GM18951 (cell line): Measurements from ENCODE around the gene MTCL1.

Source experiments
- POLR2A ChIP-seq: IDR thresholded peaks from 4 replicates; pipeline ENCODE4 v1.6.1; 2011; ENCODE audit warnings: mild to moderate bottlenecking; ENCODE audit not compliant: insufficient read length, insufficient read depth; ENCODE audit errors: extremely low read depth
- in situ Hi-C: fragments of 300-500 bp; cut with MboI; formaldehyde crosslinking; loops from one replicate; pipeline ENCODE4 v1.12.0; 2022; ENCODE audit warnings: low sequenced_read_pairs, mixed read lengths, inconsistent platforms; ENCODE audit not compliant: unreplicated experiment

The MTCL1 gene

DNA sequence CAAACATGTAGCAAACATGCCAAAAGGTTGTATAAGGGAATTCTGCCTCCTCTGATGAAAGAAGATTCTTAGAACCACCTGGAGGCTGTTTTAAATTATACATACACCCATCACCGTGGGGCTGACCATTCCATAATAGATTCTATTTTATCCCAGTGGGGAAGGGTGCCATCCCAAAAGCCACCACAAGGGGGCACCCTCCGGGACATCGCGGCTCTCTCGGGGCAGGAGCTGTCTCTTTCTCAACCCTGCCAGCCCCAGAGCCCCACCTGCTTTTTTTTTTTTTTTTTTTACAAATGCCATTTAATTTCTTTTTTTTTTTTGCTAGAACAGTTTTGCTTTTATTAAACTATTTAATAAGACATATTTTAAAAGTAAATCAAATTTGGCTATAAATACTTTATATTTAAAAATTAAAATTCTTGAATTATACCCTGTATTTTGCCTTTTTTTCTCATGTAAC is 8.6 kb upstream of the MTCL1 start:
- in situ Hi-C loops: no loop called here

DNA sequence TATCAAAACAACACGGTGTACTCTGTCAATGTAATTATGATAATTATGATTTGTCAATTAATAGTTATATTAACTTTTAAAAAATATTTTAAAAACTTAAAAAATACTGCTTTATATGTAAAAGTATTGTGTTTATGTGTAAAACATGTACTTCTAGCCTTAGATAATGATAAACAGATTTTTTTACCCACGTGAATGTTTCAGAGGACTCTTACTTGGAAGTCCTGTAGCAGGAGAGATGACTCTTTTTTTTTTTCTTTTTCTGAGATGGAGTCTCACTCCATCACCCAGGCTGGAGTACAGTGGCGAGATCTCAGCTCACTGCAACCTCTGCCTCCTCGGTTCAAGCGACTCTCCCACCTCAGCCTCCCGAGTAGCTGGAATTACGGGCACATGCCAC is 6.2 kb upstream of the MTCL1 start:
- in situ Hi-C loops: no loop called here
- no peak for TF ChIP-seq POLR2A

More for the DNA sequence above, 8.6 kb upstream of the MTCL1 start:
- no peak for TF ChIP-seq POLR2A

DNA sequence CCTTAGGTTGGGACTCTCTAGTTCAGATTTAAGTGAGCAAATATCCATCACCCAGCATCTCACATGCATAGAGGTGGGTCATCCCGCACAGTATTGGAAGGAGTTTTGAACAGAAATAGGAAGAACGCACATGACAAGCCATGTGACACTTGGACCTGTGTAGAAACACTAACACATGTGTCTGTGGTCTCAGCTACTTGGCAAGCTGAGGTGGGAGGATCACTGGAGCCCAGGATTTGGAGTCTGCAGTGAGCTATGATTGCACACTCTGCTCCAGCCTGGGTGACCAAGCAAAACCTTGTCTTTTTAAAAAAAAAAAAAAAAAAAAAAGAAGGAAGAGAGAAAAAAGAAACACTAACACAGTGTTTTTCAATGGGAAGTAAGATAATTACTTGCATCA is 5.4 kb upstream of the MTCL1 start:
- TF ChIP-seq POLR2A: no peak
- in situ Hi-C loops: loop anchor here (10.0 kb wide), 1 partner anchor 355 kb away; no protein-coding TSS in a partner anchor

DNA sequence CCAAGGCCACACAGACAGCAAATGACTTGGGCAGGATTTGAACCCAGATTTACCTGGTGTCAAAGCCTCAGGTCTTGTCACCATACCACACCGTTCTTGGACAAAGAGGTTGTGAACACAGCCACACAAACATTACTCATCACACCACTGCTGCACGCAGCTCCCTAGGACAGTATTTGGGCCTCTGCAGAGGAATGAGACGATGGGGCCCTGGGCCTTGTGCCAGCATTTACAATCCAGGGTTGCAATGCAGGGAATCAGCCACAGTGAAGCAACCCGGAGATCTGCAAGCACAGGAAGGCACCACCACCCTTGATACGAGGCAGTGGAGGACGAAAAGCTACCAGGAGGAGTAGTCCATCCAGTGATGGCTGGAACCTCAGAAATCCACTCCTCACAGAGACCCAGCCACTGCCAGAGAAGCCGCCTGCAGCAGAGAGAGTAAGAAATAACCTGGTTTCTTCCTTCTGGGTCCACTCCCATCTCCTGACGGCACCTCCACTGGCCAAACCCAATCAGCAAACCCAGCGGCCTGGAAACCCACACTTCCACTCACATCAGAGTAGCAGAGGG is 3.7 kb upstream of the MTCL1 start:
- in situ Hi-C loops: loop anchor here (10.0 kb wide), 1 partner anchor 353 kb away; no protein-coding TSS in a partner anchor

DNA sequence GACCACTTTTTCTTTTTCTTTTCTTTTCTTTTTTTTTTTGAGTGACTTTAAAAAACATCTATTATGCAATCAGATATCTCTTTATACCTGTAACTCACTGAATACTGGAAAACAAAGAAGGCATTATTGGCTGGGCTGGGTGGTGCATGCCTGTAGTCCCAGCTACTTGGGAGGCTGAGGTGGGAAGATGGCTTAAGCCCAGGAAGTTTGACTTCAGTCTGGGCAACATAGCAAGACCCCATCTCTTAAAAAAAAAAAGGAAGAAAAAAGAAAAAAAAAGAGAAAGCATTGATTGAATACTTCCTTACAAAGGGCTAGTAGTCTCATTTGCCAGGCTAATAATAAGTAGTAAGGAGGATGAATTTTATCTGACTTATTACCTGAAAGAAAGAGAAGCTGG is 2.7 kb upstream of the MTCL1 start:
- TF ChIP-seq POLR2A: no peak
- in situ Hi-C loops: loop anchor here (10.0 kb wide), 1 partner anchor 352 kb away; no protein-coding TSS in a partner anchor

More for the DNA sequence above, 3.7 kb upstream of the MTCL1 start:
- no peak for TF ChIP-seq POLR2A

DNA sequence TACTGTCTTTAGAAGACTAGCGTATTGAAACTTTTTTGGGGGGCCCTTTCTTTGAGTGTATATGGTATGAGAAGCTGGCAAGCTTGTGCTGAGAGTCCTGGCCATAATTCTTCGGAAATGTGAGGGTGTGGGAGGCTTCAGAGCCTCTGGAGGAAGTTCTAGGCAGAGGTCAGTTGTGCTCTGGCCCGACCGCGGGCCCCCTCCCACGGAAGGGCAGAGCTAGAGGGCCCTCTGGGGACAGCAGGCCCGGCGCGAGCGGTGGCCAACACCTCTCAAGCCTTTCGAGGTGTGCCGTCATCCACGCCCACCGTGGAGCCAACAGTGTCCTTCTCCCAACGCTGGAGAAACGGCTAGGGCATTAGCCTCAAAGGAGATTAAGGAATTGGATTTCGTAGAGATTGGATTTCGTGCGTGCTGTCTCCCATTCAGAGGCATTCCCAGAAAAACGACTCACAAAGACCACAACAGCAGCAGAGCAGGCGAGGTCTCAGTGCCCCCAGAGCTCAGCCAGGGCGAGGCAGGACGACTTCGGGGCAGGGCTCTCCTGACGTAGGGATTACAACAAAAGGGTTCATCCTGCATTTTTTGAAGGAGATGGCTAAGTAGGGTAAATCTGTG is 2.2 kb upstream of the MTCL1 start:
- in situ Hi-C loops: loop anchor here (10.0 kb wide), 1 partner anchor 352 kb away; no protein-coding TSS in a partner anchor
- TF ChIP-seq POLR2A: no peak

DNA sequence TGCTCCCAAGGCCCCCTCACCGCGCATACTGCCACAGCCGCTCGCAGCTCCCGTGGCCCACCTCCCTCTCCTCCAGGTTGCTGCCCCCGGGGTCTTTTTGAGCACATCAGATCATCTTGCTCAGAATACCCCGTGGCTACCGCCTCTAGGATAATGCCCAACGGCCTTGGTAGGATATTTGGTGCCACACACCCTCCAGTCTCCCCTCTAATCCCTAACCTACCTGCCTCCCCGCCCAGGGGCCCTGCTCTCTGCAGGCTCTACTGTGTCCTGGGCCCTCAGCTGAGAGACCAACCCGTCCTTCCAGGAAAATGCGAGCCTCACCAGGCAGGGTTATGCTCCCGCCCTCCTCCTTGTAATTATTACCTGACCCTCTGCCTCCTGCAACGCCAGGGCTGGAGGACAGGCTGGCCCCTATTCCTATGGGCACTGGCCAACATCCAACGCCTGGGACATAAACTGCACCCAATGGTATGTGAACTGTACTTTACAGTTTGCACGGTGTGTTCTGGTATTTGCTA is 1.5 kb upstream of the MTCL1 start:
- TF ChIP-seq POLR2A: no peak
- in situ Hi-C loops: loop anchor here (10.0 kb wide), 1 partner anchor 351 kb away; no protein-coding TSS in a partner anchor

DNA sequence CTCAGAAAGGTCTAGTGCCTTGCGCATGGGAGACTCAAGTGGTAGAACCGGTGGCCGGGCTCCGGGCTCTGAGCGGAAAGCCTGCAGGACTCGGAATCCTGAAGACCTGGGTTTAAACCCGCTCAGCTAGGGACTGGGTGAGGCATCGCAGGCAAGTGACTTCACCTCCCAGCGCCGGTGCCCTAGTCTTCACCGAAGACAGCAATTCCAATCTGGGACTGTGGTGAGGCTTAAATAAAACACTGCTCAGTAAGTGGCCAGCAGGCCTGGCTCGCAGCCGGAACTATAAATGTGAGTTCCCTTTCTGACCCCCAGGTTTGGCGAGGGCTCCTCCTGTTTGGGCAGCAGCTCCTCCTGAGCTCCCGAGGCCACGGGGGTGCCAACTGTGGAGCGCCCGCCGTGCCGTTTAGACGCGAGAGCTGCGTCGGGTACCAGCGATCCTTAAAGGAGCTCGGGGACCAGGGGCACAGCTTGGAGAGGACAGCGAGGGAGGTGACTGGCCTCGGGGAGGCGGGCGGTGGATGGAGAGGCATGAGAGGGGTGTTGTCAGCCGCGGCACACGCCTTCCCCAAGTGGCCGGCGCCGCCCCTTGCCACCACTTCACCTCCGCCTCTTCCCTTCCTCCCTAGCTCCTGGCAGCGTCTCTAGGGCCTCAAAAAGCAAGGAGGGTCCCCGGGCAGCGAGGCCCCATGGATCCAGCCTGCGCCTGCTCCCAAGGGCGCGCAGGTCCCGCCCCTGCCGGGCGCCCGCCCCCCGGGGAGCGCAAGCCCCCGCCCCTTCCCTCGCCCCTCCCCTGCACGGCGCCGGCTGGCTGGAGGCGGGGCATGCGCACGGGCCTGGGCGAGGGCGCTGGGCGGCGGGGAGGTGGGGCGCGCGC is 757 bp upstream of the MTCL1 start:
- in situ Hi-C loops: loop anchor here (10.0 kb wide), 1 partner anchor 350 kb away; no protein-coding TSS in a partner anchor
- TF ChIP-seq POLR2A: no peak

DNA sequence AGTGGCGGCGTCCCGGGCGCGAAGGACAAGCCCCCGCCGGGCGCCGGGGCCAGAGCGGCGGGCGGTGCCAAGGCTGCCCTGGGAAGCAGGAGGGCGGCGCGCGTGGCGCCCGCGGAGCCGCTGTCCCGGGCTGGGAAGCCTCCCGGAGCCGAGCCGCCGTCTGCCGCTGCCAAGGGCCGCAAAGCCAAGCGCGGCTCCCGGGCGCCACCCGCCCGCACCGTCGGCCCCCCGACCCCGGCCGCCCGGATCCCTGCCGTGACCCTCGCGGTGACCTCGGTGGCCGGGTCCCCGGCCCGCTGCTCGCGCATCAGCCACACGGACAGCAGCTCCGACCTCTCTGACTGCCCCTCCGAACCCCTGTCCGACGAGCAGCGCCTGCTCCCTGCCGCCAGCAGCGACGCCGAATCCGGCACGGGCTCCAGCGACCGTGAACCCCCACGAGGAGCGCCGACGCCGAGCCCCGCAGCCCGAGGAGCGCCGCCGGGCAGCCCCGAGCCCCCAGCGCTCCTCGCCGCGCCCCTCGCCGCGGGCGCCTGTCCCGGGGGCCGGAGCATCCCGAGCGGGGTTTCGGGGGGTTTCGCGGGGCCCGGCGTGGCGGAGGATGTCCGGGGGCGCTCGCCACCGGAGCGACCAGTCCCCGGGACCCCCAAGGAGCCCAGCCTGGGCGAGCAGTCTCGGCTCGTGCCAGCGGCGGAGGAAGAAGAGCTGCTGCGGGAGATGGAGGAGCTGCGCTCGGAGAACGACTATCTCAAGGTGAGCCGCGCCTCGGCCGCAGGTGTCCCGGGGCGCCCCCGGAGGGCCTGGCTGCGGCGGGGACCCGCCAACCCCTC is 820 bp downstream of the MTCL1 start:
- in situ Hi-C loops: loop anchor here (10.0 kb wide), 1 partner anchor 349 kb away; no protein-coding TSS in a partner anchor
- TF ChIP-seq POLR2A: no peak

DNA sequence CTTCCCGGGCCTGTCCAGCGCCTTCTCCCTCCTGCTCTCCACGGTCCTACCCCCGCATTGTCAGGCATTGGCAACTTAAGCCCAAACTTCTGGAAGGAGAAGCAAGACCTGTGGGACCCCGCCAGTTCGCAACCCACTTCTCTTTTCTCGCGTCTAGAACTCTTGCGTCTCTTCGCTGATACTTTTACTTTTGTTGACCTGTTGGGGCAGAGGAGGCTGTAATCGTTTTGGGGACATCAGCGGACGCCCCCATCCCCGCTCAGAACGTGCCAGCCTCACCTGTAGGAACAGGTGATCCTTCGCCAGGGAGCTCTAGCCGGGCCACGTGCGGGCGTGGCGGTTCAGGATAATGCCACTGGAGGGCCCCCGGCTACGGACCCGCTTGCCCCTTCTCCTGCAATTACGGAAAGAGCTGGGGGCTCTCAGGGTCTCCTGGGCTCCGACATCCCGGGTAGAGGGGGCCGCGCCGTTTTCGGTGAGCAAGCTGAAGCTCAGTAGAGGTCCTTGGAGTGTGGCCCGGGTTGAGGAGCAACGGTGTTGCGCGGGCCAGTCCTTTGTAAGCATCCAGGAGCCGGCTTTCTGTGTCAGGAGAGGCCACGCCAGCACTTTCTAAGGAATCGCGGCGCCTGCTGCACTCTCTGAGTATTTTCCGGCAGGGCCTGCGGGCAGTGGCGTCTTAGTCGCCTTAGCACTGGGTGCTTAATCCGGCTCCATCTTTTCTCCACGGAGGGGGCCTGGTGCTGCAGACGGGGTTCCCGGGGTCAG is 1.6 kb downstream of the MTCL1 start:
- in situ Hi-C loops: loop anchor here (10.0 kb wide), 1 partner anchor 348 kb away; no protein-coding TSS in a partner anchor
- no peak for TF ChIP-seq POLR2A

DNA sequence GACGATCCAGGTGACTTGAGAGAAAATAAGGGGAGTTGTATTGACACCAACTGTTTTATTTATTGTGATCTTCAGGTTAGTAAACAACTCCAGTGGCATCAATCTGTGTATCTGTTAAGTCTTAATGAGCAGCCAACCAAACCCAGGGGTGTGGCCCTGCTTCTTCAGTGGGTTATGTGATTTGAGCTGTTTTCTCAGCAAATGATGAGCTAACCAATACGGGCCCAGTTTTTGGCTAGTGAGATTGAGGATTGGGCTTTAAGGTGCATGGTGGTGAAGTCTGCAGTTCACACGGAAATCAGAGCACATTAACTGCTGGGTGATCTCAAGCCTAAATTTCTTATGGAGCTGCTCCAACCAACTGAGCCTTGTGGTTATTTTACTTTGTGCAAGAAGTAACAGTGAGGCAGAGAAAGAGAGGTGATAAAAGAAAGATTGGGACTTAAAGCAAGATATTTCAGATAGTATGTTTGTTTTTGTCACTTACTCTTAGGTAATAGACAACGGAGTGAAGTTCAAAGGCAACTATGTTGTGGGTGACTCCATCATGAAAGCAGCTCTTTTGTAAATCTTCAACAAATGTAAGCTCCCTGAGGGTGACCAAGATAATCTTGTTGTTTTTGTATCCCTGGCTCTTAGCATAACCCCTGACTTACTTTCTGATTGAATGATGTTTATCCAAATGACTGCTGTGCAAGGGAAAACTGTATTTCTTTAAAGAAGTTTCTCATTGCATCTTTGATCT is 2.4 kb downstream of the MTCL1 start:
- no peak for TF ChIP-seq POLR2A
- in situ Hi-C loops: loop anchor here (10.0 kb wide), 1 partner anchor 347 kb away; no protein-coding TSS in a partner anchor
